ENCODE measurements around the gene APLP2.

DNA sequence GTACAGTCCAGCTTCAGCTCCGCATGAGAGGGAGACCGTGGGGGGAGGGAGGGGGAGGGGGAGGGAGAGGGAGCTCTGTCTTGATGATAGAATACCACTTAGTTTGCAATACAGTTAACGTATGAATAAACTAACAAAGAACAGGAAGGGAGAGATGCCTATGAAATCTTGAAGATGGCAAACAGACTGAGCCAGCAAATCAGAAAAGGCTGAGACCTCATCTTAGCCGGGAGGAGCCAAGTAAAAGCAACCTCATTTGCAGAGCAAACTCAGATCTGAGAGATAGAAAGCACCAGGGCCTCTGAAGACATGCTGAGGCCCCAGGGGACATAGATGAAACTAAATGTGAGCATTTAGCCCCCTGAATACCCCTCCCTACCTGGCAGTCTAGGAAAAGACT is 23.0 kb downstream of the APLP2 start:
- TF ChIP-seq, protein P1, sequence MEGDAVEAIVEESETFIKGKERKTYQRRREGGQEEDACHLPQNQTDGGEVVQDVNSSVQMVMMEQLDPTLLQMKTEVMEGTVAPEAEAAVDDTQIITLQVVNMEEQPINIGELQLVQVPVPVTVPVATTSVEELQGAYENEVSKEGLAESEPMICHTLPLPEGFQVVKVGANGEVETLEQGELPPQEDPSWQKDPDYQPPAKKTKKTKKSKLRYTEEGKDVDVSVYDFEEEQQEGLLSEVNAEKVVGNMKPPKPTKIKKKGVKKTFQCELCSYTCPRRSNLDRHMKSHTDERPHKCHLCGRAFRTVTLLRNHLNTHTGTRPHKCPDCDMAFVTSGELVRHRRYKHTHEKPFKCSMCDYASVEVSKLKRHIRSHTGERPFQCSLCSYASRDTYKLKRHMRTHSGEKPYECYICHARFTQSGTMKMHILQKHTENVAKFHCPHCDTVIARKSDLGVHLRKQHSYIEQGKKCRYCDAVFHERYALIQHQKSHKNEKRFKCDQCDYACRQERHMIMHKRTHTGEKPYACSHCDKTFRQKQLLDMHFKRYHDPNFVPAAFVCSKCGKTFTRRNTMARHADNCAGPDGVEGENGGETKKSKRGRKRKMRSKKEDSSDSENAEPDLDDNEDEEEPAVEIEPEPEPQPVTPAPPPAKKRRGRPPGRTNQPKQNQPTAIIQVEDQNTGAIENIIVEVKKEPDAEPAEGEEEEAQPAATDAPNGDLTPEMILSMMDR (IDR thresholded peaks at IDR 0.05; ENCODE audit: insufficient read depth, low read length, poor library complexity, severe bottlenecking): no peak
- TF ChIP-seq EZH2phosphoT487 (conservative IDR thresholded peaks at IDR 0.05; ENCODE audit: low read length): no peak
